ENCODE results near the gene NEU3. TPM values are rescaled to one million over a fixed set of nuclear protein-coding genes. Genes with fewer than 3 reads are reported as not detected.
"Not testable (repeated sequence)": the region's sequence is repeated elsewhere in the genome, so short reads cannot be mapped to it uniquely, and the experiment has no call there.

NEU3 gene
- total RNA-seq, 1 experiment from 2014 or later: 24.4 TPM

DNA sequence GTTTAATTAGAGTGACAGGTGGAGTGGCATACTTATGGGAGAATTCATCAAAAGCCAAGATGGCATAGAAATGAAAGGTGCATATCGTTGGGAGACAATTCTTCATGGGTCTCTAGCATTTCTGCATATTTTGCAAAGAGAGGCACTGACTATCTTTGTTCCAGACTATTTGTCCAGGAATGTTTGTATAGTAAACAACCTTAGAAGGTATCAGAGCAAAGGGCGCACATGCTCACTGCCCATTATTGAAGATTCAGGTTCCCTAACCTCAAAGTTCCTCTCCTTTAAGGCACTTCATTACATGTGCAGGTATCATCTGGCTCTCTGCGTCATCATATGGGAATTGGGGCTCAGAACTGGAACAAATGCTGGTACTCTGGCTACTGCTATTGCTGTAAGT, 4.7 kb upstream of the NEU3 start:
- DNase-seq (ENCODE audit: low read depth): no peak

GRCh38 chr11:74984730-74985129, 4.0 kb upstream of the NEU3 start:
- no peak for DNase-seq (ENCODE audit: low read depth)

DNA sequence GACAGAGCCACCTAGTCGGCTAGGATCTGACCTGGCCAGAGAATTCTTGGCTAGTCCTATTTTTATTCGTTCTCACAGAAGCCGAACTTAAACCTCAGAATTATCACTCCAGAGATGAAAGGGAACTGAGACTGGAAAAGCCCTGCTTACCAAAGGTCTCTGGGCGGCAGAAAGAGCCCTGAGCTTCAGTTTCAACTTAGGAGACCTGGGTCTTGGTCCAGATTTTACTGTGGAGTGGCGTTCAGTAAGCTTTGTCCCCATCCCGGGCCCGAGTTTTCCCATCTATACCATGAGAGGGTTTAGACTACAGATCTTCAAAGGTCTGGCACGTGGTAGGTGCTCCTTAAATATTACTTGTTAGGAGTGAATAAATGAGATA, 516 bp downstream of the NEU3 start:
- peak; percentile 8 for DNase-seq (ENCODE audit: low read depth)

DNA sequence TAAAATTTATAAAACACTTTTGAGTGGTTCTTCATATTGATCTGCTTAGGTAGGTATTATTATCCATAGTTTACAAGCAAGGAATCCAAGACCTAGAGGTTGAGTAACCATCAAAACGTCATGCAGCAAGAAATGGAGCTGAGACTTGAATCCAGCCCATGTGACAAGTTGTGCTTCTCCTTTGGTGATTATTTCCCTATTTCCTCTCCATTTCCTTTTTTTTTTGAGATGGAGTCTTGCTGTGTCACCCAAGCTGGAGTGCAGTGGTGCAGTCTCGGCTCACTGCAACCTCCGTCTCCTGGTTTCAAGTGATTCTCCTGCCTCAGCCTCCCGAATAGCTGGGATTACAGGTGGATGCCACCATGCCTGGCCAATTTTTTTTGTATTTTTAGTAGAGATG, 1.4 kb downstream of the NEU3 start:
- not testable (repeated sequence) for DNase-seq (ENCODE audit: low read depth)

DNA sequence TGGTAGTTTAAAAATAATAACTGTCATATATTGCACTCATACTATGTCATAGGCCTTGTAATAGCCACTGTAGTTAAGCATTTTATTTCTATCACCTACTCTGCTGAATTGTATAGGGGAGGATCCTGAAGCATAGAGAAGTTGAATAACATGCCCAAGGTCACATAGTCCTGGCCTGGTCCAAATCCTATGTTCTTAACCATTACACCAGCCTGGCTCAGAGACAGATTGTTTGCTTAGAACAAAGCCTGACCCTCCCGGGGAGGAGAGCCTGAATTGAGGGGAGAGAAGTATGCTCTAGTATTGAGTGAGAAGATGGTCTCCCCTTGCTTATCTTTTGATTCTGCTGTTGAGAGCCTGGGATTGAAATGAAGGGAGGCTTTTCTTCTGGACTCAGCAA, 2.2 kb downstream of the NEU3 start:
- no peak for DNase-seq (ENCODE audit: low read depth)

- no peak for DNase-seq (ENCODE audit: low read depth)
Observed at GRCh38 chr11:74992852-74993251, 4.1 kb downstream of the NEU3 start.

GRCh38 chr11:75000975-75001354, 12.2 kb downstream of the NEU3 start:
- DNase-seq (ENCODE audit: low read depth): no peak

- no peak for DNase-seq (ENCODE audit: low read depth)
Observed at GRCh38 chr11:75001686-75002085, 13.0 kb downstream of the NEU3 start.

DNA sequence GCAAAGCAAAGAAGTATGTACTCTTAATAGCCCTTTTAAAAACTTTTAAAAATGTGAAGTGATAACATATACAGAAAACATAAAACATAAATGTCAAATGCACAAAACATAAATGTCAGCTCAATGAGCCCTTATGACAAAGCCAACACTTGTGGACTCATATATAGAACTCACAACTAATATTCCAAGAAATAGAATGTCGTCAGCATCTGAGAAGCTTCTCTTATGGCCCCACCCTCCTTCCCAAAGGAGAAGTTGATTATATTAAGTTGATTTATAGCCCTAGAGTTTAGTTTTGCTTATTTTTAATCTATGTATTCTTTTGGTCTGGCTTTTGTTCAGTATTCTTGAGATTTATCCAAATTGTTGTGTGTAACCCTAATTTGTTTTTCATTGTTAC, 13.8 kb downstream of the NEU3 start:
- no peak for DNase-seq (ENCODE audit: low read depth)

- DNase-seq (ENCODE audit: low read depth): no peak
Observed at GRCh38 chr11:75004215-75004614, 15.5 kb downstream of the NEU3 start.

DNA sequence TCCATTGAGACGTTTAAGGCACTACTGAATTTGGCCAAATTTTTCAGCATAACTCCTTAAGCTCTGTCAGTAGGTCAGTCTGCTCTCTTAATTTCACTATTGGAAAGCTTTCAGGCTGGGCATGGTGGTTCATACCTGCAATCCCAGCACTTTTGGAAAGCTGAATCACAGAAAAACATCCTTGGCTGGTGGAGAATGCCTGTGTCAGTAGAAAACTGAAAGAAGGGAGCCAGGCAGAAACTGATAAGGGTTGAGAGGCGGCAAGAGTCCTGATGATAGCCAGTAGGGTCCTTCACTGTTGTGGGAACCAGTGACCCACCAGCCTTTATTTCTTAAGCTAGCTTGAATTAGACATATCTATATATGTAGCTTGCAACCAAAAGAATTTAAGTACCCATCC, 22.6 kb downstream of the NEU3 start:
- no peak for DNase-seq (ENCODE audit: low read depth)

DNA sequence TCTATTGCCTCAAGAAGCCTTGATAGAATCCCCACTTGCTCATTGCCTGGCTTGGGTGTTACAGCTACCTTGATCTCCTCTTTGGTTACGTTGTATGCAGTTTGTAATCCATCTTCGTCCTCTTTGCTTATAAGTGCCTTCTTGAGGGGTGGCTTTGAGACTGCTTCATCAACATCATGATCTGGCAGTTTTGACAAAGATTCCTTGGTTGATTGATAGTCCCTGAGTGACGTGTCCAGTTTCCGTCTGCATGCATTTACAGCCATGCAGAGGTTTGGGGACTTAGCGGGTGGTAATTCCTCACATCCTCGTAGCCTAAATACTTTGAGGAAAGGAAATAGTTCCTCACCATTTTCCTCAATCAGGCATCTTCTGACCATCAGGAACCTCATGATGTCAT, 23.1 kb downstream of the NEU3 start:
- no peak for DNase-seq (ENCODE audit: low read depth)

GRCh38 chr11:75013051-75013450, 24.3 kb downstream of the NEU3 start:
- peak; percentile 34 for DNase-seq (ENCODE audit: low read depth)

DNA sequence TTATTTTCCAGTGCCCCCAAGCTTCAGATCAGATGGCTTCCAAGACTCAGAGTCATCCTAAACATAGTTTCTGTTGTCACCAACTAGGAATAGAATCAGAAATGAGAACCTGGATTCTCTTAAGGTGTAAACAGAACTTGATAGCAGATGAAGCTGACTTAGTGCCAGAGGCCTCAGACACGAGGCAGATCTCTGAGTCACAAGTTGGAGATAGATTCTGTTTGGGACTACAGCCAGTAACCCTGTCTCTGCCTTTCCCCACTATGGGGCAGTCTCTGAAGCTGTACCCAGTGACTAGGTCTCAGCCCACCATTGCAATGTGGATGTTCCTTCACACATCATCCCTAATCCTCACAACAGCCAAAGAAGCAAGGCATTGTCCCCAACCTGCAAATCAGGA, 25.4 kb downstream of the NEU3 start:
- DNase-seq (ENCODE audit: low read depth): peak; percentile 68

- not testable (repeated sequence) for DNase-seq (ENCODE audit: low read depth)
Observed at GRCh38 chr11:75019200-75019599, 30.5 kb downstream of the NEU3 start.

DNA sequence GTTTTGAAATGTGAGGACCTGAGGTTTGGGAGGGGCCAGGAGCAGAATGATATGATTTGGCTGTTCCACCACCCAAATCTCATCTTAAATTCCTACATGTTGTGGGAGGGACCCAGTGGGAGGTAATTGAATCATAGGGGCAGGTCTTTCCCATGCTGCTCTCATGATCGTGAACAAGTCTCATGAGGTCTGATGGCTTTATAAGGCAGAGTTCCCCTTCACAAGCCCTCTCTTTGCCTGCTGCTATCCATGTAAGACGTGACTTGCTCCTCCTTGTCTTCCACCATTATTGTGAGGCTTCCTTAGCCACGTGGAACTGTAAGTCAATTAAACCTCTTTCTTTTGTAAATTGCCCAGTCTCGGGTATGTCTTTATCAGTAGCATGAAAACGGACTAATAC, 31.6 kb downstream of the NEU3 start:
- DNase-seq (ENCODE audit: low read depth): not testable (repeated sequence)

GRCh38 chr11:75022296-75022695, 33.6 kb downstream of the NEU3 start:
- DNase-seq (ENCODE audit: low read depth): no peak

- peak; percentile 86 for DNase-seq (ENCODE audit: low read depth)
Observed at GRCh38 chr11:75022759-75023396, 34.1 kb downstream of the NEU3 start.

GRCh38 chr11:75023446-75024067, 34.8 kb downstream of the NEU3 start:
- no peak for DNase-seq (ENCODE audit: low read depth)

- no peak for DNase-seq (ENCODE audit: low read depth)
Observed at GRCh38 chr11:75024068-75024449, 35.3 kb downstream of the NEU3 start.

DNA sequence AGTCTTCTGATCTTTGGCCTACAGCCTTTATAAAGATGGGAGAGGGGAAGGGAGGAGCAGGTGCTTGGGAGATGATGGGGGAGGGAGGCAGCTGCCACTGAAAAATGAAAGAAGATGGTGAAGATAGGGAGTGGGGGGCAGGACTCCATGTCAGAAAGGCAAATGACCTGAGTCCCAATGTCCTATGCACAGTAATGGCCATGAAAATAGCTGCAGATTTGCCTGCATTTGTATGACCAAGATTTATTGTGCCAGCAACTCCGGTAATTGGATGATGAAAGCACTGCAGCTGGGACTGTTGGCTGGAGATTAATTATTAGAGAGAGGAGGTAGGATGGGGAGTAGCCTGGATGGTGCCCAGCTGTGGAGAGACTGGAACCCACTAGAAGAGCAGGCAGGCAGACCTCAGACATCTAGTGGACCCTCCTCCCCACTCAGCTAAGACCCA, 36.1 kb downstream of the NEU3 start:
- no peak for DNase-seq (ENCODE audit: low read depth)

DNA sequence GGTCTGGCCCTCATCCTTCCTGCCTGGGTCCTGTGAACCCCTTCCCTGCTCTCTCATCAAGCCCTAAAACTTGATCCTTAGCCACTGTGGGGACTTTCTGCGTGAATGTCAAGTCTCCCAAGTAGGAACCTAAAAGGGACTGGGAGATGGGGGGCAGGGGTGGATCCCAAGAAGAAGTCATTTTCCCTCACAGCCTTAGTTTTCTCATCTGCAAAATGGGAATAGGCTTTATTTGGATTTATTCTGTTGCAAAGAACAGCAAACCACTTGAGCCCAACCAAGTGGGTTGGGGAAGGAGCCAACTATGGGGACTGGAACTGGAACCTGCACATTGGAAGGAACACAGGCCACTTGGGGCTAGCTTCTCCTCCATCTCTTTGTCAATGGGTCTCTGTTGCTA, 36.8 kb downstream of the NEU3 start:
- no peak for DNase-seq (ENCODE audit: low read depth)

- DNase-seq (ENCODE audit: low read depth): no peak
Observed at GRCh38 chr11:75028321-75028720, 39.6 kb downstream of the NEU3 start.

DNA sequence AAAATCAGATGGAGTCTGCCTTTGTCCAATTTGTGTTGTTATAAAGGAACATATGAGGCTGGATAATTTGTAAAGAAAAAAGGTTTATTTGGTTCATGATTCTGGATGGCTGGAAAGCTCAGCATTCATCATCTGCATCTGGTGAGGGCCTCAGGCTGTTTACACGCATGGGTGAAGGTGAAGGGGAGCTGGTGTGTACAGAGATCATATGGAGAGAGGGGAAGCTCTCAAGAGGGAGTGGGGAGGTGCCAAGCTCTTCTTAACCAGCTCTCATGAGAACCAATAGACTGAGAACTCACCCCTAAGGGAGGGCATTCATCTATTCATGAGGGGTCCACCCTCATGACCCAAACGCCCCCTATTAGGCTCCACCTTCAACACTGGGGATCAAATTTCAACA, 40.0 kb downstream of the NEU3 start:
- DNase-seq (ENCODE audit: low read depth): no peak
